ENCODE data around the gene CDH12.
"Not testable (repeated sequence)": the region's sequence is repeated elsewhere in the genome, so short reads cannot be mapped to it uniquely, and the experiment has no call there.

CDH12 gene

DNA sequence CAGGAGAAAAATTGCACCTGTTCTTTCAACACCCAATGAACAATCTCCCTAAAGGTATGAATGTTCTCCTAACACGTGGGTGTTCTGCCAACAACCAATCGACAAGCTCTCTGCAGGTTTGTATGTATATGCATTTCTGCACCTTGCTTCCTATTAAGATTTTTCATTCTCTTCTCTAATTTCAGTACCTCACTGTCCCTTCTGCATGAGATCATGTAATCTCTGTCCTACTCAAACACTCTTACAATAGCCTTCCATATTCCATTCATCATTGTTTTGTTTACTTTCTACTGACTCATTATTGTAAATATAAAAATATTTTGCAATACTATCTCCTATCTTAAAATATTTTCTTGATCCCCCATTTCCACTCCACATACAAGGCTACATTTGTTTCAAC is 382.0 kb downstream of the CDH12 start:
- no peak for DNase-seq (ENCODE audit: low read depth in 2 of 3, low spot score in 1 of 3)

DNA sequence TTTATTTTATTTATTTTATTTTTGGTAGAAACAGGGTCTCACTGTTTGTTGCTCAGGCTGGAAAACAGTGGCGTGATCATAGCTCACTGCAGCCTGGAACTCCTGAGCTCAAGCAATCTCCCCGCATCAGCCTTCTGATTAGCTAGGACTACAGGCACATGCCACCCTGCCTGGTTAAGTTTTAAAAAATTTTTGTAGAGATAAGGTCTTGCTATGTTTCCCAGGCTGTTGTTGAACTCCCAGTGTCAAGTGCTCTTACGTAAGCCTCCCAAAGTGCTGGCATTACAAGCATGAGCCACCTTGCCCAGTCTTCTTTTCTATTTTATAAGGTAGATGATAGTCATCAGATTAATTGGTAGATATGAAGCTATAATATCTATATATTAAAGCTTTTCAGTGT is 382.7 kb downstream of the CDH12 start:
- DNase-seq (ENCODE audit: low read depth in 2 of 3, low spot score in 1 of 3), result no peak

DNA sequence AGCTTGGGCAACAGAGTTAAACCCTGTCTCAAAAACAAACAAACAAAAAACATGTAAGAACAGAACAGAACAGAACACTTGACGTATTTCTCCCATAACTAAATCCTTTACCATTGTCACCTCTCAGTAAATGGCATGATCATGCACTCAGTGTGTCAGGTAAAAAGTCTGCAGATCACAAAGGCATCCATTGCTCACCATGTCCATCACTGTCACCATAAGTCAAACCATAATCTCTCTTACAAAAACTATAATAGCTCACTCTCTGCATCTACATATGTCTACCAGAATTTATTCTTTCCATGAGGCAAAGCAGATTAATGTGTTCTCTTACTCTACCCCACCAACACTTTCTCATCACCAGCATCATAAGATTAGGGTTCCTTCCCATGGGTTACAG is 387.5 kb downstream of the CDH12 start:
- DNase-seq (ENCODE audit: low read depth in 2 of 3, low spot score in 1 of 3), result no peak

DNA sequence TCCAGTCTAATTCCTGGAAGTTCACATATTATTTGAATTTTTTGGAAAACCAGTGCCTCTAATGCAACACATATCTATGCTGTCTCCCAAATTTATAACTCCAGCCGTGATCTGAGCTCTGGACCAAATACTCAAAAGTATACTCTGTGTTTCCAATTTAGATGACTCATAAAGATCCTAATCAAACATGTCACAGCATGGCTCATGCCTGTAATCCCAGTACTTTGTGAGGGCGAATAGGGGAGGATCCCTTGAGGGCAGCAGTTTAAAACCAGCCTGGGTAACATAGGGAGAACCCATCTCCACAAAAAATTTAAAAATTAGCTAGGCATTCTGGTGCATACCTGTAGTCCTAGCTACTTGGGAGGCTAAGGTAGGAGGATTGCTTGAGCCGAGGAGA is 388.0 kb downstream of the CDH12 start:
- no peak for DNase-seq (ENCODE audit: low read depth in 2 of 3, low spot score in 1 of 3)

DNA sequence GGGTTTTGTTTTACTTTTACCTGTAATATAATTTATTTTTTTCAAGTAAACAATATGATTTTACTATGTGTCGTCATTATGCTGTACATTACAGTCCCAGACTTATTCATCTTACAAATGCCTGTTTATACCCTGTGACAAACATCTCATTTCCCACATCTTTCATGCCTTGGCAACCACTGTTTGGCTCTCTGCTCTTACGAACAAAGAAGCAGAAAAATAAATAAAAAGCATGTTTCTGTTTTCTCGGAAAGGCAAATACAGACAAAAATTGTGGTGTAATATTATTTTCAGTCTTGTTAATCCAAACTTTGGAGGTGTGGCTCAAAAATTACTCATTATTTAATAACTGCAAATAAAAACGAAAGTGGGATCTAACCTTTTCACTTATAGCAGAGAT is 393.0 kb downstream of the CDH12 start:
- no peak for DNase-seq (ENCODE audit: low read depth in 2 of 3, low spot score in 1 of 3)

GRCh38 chr5:22432905-22433304 is 420.2 kb downstream of the CDH12 start:
- DNase-seq (ENCODE audit: low read depth in 2 of 3, low spot score in 1 of 3), result no peak

GRCh38 chr5:22431840-22432239 is 421.3 kb downstream of the CDH12 start:
- DNase-seq (ENCODE audit: low read depth in 2 of 3, low spot score in 1 of 3), result no peak

- no peak for DNase-seq (ENCODE audit: low read depth in 2 of 3, low spot score in 1 of 3)
These were observed 421.7 kb downstream of the CDH12 start for GRCh38 chr5:22431406-22431805.

DNA sequence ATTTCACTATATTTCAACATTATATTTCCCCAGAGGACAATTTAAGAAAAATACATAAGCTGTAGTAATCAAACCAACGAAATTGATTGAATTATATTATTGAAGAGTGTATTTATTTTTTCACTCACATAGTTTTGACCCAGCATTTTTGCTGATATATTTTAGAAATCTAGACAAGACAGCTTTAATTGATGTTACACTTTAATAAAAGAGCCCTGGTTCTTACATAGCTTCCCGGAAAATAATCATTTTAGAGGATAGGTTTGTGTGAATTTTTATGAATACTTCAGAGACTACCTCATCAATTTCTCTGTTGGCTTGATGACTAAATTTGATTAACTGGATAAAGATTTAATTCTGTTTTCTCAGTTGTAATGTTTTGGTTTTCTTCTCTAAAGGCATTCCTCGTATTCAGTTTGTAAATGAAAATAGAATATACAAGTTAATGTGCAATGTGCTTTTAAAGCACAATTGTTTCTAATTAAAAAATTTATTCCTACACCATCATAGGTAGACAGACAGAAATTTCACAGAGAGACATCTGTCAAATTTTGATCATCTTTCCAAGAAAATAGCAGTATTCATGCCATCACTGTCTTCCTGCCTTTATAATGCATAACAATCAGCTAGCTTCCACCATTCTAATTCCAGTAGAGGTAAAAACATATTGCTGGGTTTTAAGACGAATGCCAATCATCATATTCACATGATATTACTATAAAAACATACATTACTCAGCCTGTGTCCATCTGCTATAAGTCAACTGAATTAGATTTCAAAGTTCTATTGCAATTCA is 441.4 kb downstream of the CDH12 start:
- DNase-seq (ENCODE audit: low read depth in 2 of 3, low spot score in 1 of 3), result no peak

- DNase-seq (ENCODE audit: low read depth in 2 of 3, low spot score in 1 of 3), result no peak
These were observed 461.2 kb downstream of the CDH12 start for GRCh38 chr5:22391956-22392355.

DNA sequence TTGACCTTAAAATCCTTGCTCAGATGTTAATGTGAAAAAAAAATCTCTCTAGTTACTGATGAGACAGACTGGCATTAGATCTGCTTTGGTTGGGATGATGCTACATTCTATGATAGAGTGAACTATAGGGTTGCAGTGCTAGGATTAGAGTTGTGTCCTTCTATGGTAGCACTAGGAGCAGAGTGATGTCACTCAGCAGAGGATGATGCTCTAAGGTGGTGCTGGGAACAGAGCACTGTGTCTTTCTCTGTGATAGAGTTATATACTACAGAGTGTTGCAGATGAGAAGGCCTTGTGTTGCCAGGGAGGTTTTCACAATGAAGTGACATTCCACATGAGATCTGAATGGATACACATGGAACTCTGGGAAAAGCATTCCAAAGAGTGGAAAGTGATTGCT is 462.3 kb downstream of the CDH12 start:
- DNase-seq (ENCODE audit: low read depth in 2 of 3, low spot score in 1 of 3), result no peak

DNA sequence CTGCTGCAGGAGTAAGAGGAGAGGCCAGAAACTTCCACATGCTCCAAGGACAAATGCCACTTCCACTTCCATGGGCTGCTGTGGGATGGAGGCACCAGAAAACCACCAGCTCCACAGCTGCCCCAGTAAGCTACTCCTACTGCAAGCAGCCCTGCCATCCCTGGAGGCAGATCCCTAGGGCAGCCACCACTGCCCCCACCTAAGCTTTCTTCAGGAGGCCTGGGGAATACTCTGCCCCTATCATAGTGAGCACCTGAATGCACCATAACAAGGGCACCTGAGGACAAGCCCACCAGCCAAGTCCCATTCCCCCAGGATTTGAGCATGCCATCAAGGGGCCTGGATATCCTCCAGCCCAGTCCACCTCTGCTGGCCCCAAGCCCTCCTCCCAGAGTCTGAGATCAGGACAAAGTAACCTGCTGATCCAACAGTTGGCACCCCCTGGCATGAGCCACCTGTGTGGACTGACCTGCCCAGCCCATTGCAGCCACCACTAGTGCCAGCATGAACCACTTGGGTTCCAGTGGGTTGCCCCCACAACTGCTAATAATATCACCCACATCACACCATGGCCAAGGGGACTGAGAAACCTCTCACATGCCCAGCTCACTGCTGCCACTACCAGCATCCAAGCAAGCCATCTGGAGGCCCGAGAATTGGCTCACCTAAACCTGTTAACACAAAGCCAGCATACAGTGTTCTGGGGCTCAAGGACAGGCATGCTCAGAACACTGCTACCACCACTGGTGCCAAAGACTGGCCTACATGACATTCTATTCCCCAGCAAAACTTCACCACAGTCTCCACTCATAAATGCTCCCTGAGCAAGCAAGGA is 480.1 kb downstream of the CDH12 start:
- no peak for DNase-seq (ENCODE audit: low read depth in 2 of 3, low spot score in 1 of 3)

- DNase-seq (ENCODE audit: low read depth in 2 of 3, low spot score in 1 of 3), result no peak
These were observed 480.8 kb downstream of the CDH12 start for GRCh38 chr5:22372376-22372775.

DNA sequence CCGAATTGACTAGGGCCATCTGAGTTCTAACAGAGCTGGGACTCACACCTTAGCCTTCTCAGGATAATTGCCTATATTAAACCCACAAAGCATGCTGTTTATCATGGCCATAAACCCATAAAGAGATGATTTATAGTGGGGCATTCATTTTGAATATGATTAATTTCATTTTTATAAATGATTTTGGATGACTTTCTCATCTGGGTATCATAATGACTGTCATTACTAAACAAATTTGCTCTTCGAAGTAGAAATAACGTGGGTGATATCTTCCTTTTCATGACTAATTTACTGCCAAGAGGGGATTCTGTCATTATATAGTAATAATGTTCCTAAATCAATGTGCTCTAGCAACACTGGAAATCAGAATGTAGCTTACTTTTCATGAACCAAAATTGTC is 498.2 kb downstream of the CDH12 start:
- no peak for DNase-seq (ENCODE audit: low read depth in 2 of 3, low spot score in 1 of 3)

GRCh38 chr5:22352493-22352892 is 500.7 kb downstream of the CDH12 start:
- DNase-seq (ENCODE audit: low read depth in 2 of 3, low spot score in 1 of 3), result no peak

GRCh38 chr5:22351178-22351577 is 502.0 kb downstream of the CDH12 start:
- no peak for DNase-seq (ENCODE audit: low read depth in 2 of 3, low spot score in 1 of 3)

- no peak for DNase-seq (ENCODE audit: low read depth in 2 of 3, low spot score in 1 of 3)
These were observed 505.1 kb downstream of the CDH12 start for GRCh38 chr5:22348027-22348426.

- no peak for DNase-seq (ENCODE audit: low read depth in 2 of 3, low spot score in 1 of 3)
These were observed 509.1 kb downstream of the CDH12 start for GRCh38 chr5:22344000-22344399.

- no peak for DNase-seq (ENCODE audit: low read depth in 2 of 3, low spot score in 1 of 3)
These were observed 511.7 kb downstream of the CDH12 start for GRCh38 chr5:22341406-22341805.

- not testable (repeated sequence) for DNase-seq (ENCODE audit: low read depth in 2 of 3, low spot score in 1 of 3)
These were observed 520.2 kb downstream of the CDH12 start for GRCh38 chr5:22332949-22333348.

DNA sequence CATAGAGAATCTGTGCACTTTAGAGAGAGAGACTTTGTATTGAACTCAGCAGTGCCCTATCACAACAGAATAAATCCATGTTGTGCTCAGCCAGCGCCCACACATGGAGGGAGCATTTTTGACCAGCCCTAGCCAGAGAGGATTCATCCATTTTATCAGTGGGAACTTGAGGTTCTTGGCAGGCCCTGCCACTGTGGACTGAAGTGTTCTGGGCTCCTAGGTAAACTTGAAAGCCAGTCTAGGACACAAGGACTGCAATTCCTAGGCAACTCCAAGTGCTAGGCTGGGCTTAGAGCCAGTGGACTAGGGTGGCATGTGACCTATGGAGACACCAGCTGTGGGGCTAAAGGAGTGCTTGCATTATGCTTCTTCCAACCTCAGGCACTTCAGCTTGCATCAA is 523.5 kb downstream of the CDH12 start:
- DNase-seq (ENCODE audit: low read depth in 2 of 3, low spot score in 1 of 3), result no peak

DNA sequence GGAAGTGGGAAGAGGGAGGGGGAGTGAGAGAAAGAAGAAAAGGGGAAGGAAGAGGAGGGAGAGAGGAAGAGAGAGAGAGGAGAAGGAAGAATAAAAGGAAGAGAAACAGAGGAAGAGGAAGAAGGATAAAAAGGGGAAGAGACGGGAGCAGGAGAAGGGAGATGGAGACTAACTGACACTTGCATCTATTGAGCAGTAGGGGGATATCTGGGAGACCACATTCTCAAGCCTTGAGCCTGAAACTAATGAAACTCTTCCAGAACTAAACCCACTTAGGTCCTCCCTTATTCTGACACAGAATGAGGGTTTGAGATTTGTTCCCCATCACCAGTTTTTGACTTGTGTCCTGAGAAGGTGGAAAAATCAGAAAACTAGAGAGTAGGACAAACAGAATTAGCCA is 533.3 kb downstream of the CDH12 start:
- DNase-seq (ENCODE audit: low read depth in 2 of 3, low spot score in 1 of 3), result no peak

DNA sequence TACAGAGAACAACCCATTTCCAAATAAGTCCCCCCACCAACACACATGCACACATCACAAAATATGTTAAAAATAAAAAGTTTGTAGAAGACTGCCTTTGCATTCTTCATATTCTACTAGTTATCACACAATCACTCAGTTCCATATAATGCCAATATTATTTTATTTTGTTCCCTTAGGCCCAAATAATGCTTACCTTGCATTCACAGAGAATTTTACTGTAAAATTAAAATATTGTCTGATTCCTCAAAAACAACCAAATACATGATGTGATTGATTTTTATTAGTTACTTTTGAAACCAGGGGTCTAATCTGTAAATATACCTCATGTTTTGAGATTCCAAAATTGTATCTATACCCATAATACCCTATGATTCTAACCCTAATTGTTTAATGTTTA is 536.9 kb downstream of the CDH12 start:
- no peak for DNase-seq (ENCODE audit: low read depth in 2 of 3, low spot score in 1 of 3)

Data from stimulated activated CD4-positive, alpha-beta T cell treated with anti-CD3 and anti-CD28 coated beads, Interleukin-12 subunit alpha, Interleukin-12 subunit beta, amount 100 ng/mL, for 48 hours (primary cell).